Upper lobe of left lung (tissue), 4 donors: ENCODE measurements around the gene EVC.

Experiments used
- EP300 ChIP-seq, 4 donors: sonication (generic); formaldehyde crosslinking; IDR thresholded peaks; one replicate each; pipeline ENCODE4 v1.5.1; 2017; ENCODE audit warnings: antibody characterized with exemption in 4 of 4, control low read depth in 2 of 4
- TF ChIP-seq, protein P1 (sequence below), 6 experiments: fragments of 450-650 bp in 4 of 6; fragments of 200-600 bp in 2 of 6; sonication (generic) in 2 of 6; IDR thresholded peaks; one replicate each; pipeline ENCODE4 v1.5.1; 2016 to 2019; ENCODE audit warnings: antibody characterized with exemption in 6 of 6

DNA sequence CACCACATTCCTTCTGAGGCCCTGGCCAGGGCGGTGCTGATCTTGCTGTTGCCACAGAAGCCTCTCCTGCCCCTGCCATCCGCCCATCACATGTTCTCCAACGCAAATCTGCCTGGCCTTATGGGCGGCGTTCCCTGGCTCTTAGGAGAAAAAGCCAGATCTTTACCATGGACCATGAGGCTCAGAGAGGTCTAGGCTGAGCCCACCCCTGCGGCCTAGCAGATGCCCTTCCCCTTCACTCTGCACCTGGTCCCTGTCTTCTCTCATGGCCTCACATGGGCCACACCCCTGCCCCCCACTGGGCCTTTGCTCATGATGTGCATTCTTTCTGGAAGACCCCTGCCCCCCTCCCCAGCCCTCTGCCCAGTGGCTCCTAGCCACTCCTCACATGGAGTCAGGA, 103.4 kb downstream of the EVC start:
- TF ChIP-seq, protein P1, sequence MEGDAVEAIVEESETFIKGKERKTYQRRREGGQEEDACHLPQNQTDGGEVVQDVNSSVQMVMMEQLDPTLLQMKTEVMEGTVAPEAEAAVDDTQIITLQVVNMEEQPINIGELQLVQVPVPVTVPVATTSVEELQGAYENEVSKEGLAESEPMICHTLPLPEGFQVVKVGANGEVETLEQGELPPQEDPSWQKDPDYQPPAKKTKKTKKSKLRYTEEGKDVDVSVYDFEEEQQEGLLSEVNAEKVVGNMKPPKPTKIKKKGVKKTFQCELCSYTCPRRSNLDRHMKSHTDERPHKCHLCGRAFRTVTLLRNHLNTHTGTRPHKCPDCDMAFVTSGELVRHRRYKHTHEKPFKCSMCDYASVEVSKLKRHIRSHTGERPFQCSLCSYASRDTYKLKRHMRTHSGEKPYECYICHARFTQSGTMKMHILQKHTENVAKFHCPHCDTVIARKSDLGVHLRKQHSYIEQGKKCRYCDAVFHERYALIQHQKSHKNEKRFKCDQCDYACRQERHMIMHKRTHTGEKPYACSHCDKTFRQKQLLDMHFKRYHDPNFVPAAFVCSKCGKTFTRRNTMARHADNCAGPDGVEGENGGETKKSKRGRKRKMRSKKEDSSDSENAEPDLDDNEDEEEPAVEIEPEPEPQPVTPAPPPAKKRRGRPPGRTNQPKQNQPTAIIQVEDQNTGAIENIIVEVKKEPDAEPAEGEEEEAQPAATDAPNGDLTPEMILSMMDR (IDR thresholded peaks at IDR 0.05): no peak
- no peak for TF ChIP-seq EP300 (IDR thresholded peaks at IDR 0.05)
